Activated CD4-positive, CD25-positive, alpha-beta regulatory T cell treated with anti-CD3 and anti-CD28 coated beads, Interleukin-2, amount 50 U/mL, for 72 hours (primary cell): ENCODE measurements around the gene HERC3.
"Not testable (repeated sequence)": the region's sequence is repeated elsewhere in the genome, so short reads cannot be mapped to it uniquely, and the experiment has no call there.

ENCODE experiments used
- DNase-seq: peaks from one replicate; pipeline ENCODE4 v3.0.0; 2021

The HERC3 gene

GRCh38 chr4:88609794-88610193, 17.5 kb downstream of the HERC3 start:
- DNase-seq: not testable (repeated sequence)

- DNase-seq: no peak
Measured at GRCh38 chr4:88610771-88611170, 18.5 kb downstream of the HERC3 start.

GRCh38 chr4:88613417-88613875, 21.2 kb downstream of the HERC3 start:
- no peak for DNase-seq

- DNase-seq: no peak
Measured at GRCh38 chr4:88614058-88614457, 21.8 kb downstream of the HERC3 start.

- DNase-seq: no peak
Measured at GRCh38 chr4:88616275-88617150, 24.2 kb downstream of the HERC3 start.

- DNase-seq: no peak
Measured at GRCh38 chr4:88618782-88619485, 26.7 kb downstream of the HERC3 start.

- no peak for DNase-seq
Measured at GRCh38 chr4:88619971-88620370, 27.7 kb downstream of the HERC3 start.

- DNase-seq: no peak
Measured at GRCh38 chr4:88621763-88622327, 29.6 kb downstream of the HERC3 start.

GRCh38 chr4:88623097-88623496, 30.8 kb downstream of the HERC3 start:
- no peak for DNase-seq

GRCh38 chr4:88628746-88629145, 36.5 kb downstream of the HERC3 start:
- no peak for DNase-seq

- DNase-seq: no peak
Measured at GRCh38 chr4:88629826-88630225, 37.5 kb downstream of the HERC3 start.

- no peak for DNase-seq
Measured at GRCh38 chr4:88630756-88631155, 38.5 kb downstream of the HERC3 start.

- no peak for DNase-seq
Measured at GRCh38 chr4:88643932-88644331, 51.7 kb downstream of the HERC3 start.

GRCh38 chr4:88645994-88646393, 53.7 kb downstream of the HERC3 start:
- DNase-seq: no peak

- DNase-seq: no peak
Measured at GRCh38 chr4:88646528-88647280, 54.4 kb downstream of the HERC3 start.

- no peak for DNase-seq
Measured at GRCh38 chr4:88649716-88650115, 57.4 kb downstream of the HERC3 start.

GRCh38 chr4:88653371-88653946, 61.2 kb downstream of the HERC3 start:
- no peak for DNase-seq

- DNase-seq: no peak
Measured at GRCh38 chr4:88655226-88655625, 62.9 kb downstream of the HERC3 start.

- DNase-seq: no peak
Measured at GRCh38 chr4:88659055-88659889, 67.0 kb downstream of the HERC3 start.

GRCh38 chr4:88659890-88660208, 67.6 kb downstream of the HERC3 start:
- DNase-seq: no peak

GRCh38 chr4:88660446-88661294, 68.4 kb downstream of the HERC3 start:
- DNase-seq: no peak
